NCI-H1694 treated with DMSO at 0.1 percent for 48 hours (cell line): Measurements from ENCODE around the gene ADSL.

Experiments used
- DNase-seq: peaks from one replicate; lab custom pipeline; 2025; lab: John Stamatoyannopoulos, UW

The ADSL gene

GRCh38 chr22:40328546-40329456 is 17.5 kb upstream of the ADSL start:
- DNase-seq = no peak

- DNase-seq = no peak
Observed at GRCh38 chr22:40329466-40329865, 16.8 kb upstream of the ADSL start.

GRCh38 chr22:40330086-40330485 is 16.2 kb upstream of the ADSL start:
- no peak for DNase-seq

GRCh38 chr22:40330615-40331014 is 15.7 kb upstream of the ADSL start:
- DNase-seq = no peak

GRCh38 chr22:40331706-40332105 is 14.6 kb upstream of the ADSL start:
- DNase-seq = no peak

- no peak for DNase-seq
Observed at GRCh38 chr22:40332319-40332781, 13.9 kb upstream of the ADSL start.

GRCh38 chr22:40334060-40334459 is 12.2 kb upstream of the ADSL start:
- no peak for DNase-seq

GRCh38 chr22:40334899-40335298 is 11.4 kb upstream of the ADSL start:
- DNase-seq = no peak

GRCh38 chr22:40335358-40335757 is 10.9 kb upstream of the ADSL start:
- no peak for DNase-seq

- DNase-seq = no peak
Observed at GRCh38 chr22:40340044-40340443, 6.3 kb upstream of the ADSL start.

- DNase-seq = no peak
Observed at GRCh38 chr22:40341604-40342003, 4.7 kb upstream of the ADSL start.

- no peak for DNase-seq
Observed at GRCh38 chr22:40342521-40342920, 3.8 kb upstream of the ADSL start.

- DNase-seq = no peak
Observed at GRCh38 chr22:40345271-40345670, 1.0 kb upstream of the ADSL start.

- no peak for DNase-seq
Observed at GRCh38 chr22:40345815-40346184, 500 bp upstream of the ADSL start.

GRCh38 chr22:40347300-40347699 is 1.0 kb downstream of the ADSL start:
- no peak for DNase-seq

GRCh38 chr22:40348025-40348658 is 1.8 kb downstream of the ADSL start:
- DNase-seq = peak; percentile 46

GRCh38 chr22:40352763-40353162 is 6.5 kb downstream of the ADSL start:
- no peak for DNase-seq

- DNase-seq = no peak
Observed at GRCh38 chr22:40361100-40361499, 14.8 kb downstream of the ADSL start.

- no peak for DNase-seq
Observed at GRCh38 chr22:40363059-40363458, 16.8 kb downstream of the ADSL start.

- DNase-seq = no peak
Observed at GRCh38 chr22:40364431-40364830, 18.1 kb downstream of the ADSL start.

GRCh38 chr22:40366068-40366467 is 19.8 kb downstream of the ADSL start:
- DNase-seq = no peak

GRCh38 chr22:40367342-40367741 is 21.0 kb downstream of the ADSL start:
- DNase-seq = no peak

GRCh38 chr22:40368016-40368415 is 21.7 kb downstream of the ADSL start:
- no peak for DNase-seq
